ENCODE results near the gene NWD2. TPM values are rescaled to one million over a fixed set of nuclear protein-coding genes. Genes with fewer than 3 reads are reported as not detected.

NWD2 gene
- total RNA-seq = under 0.01 TPM in 1 of 2 replicates, not detected in the other

GRCh38 chr4:37244583-37245390 lies at the start of gene NWD2:
NWD2 (plus strand) TSS chr4:37244743; CDS start chr4:37245068, 325 bp downstream.

